ENCODE measurements around the gene FAP.

Gene FAP

DNA sequence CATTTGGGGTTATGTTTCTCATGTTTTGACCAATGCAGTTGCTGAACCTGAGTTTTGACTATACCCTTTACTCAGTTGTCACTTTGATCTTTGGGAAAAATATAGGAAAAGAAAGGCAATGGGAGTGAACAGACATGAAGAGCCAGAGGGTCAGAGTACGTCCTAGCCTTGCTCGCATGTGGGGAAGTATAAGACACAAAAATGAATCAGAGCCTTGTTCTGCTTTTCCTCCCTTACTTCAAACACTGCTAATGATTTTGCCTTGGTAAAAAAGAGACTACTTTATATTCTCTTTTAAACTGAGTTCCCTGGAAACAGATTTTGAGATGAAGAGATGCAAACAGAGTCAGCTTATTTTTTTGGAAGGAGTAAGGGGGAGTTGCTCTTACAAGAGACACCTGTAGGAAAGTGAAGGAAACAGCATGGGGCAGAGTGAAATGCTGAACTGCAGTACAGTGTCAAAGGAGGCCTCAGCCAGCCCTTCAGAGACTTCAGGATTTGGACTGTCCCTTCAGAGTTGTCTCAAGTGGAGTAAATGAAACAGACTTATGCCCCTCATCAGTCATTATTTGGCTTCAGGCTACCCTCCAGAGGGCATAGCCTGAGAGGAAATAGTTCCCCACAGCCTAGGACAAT is 11.1 kb upstream of the FAP start:
- TF ChIP-seq, protein P1, sequence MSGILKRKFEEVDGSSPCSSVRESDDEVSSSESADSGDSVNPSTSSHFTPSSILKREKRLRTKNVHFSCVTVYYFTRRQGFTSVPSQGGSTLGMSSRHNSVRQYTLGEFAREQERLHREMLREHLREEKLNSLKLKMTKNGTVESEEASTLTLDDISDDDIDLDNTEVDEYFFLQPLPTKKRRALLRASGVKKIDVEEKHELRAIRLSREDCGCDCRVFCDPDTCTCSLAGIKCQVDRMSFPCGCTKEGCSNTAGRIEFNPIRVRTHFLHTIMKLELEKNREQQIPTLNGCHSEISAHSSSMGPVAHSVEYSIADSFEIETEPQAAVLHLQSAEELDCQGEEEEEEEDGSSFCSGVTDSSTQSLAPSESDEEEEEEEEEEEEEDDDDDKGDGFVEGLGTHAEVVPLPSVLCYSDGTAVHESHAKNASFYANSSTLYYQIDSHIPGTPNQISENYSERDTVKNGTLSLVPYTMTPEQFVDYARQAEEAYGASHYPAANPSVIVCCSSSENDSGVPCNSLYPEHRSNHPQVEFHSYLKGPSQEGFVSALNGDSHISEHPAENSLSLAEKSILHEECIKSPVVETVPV (CRISPR knock-in tag; IDR thresholded peaks at IDR 0.05): no peak
- no peak for TF ChIP-seq TOX (CRISPR knock-in tag; IDR thresholded peaks at IDR 0.05; ENCODE audit: borderline replicate concordance)
- no peak for ATAC-seq

DNA sequence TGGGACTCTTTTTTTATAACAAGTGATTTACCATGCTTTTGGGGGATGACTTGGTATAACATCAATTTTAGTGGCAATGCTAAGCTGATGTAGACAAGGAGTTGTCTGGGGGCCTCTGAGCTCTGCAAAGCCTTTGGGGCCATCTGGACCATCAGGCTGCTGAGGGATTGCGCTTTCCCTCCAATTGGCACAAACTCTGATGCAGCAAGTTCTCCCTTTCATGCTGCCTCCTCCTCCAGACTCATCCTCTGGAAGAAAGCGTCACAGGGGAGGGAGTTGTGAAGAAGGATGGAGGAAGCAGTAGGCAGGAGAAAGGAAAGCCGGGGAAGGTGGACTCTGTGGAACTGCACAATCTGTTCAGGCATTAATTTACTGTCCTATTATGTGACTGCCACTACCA is 10.2 kb upstream of the FAP start:
- TF ChIP-seq ARNTL (CRISPR knock-in tag; IDR thresholded peaks at IDR 0.05; ENCODE audit: borderline replicate concordance, low read depth): no peak
- no peak for TF ChIP-seq TOX (CRISPR knock-in tag; IDR thresholded peaks at IDR 0.05; ENCODE audit: borderline replicate concordance)
- TF ChIP-seq, protein P2, sequence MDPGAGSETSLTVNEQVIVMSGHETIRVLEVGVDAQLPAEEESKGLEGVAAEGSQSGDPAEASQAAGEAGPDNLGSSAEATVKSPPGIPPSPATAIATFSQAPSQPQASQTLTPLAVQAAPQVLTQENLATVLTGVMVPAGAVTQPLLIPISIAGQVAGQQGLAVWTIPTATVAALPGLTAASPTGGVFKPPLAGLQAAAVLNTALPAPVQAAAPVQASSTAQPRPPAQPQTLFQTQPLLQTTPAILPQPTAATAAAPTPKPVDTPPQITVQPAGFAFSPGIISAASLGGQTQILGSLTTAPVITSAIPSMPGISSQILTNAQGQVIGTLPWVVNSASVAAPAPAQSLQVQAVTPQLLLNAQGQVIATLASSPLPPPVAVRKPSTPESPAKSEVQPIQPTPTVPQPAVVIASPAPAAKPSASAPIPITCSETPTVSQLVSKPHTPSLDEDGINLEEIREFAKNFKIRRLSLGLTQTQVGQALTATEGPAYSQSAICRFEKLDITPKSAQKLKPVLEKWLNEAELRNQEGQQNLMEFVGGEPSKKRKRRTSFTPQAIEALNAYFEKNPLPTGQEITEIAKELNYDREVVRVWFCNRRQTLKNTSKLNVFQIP (CRISPR knock-in tag; IDR thresholded peaks at IDR 0.05; ENCODE audit: borderline replicate concordance, low read depth): no peak
- no peak for TF ChIP-seq ZNF565 (CRISPR knock-in tag; conservative IDR thresholded peaks at IDR 0.05; ENCODE audit: low read depth)
- no peak for TF ChIP-seq GLIS3 (CRISPR knock-in tag; IDR thresholded peaks at IDR 0.05)
- TF ChIP-seq ZNF70 (CRISPR knock-in tag; IDR thresholded peaks at IDR 0.05): no peak
- TF ChIP-seq TCF4 (CRISPR knock-in tag; IDR thresholded peaks at IDR 0.05; ENCODE audit: borderline replicate concordance): no peak
- TF ChIP-seq, protein P1 (CRISPR knock-in tag; IDR thresholded peaks at IDR 0.05): no peak
- no peak for TF ChIP-seq ZC3H10 (CRISPR knock-in tag; IDR thresholded peaks at IDR 0.05)
- no peak for TF ChIP-seq SNAI2 (CRISPR knock-in tag; IDR thresholded peaks at IDR 0.05)
- TF ChIP-seq BACH2 (CRISPR knock-in tag; IDR thresholded peaks at IDR 0.05; ENCODE audit: borderline replicate concordance): no peak
- TF ChIP-seq ISL1 (CRISPR knock-in tag; IDR thresholded peaks at IDR 0.05): no peak
- TF ChIP-seq OSR1 (CRISPR knock-in tag; IDR thresholded peaks at IDR 0.05): no peak
- TF ChIP-seq, protein P3, sequence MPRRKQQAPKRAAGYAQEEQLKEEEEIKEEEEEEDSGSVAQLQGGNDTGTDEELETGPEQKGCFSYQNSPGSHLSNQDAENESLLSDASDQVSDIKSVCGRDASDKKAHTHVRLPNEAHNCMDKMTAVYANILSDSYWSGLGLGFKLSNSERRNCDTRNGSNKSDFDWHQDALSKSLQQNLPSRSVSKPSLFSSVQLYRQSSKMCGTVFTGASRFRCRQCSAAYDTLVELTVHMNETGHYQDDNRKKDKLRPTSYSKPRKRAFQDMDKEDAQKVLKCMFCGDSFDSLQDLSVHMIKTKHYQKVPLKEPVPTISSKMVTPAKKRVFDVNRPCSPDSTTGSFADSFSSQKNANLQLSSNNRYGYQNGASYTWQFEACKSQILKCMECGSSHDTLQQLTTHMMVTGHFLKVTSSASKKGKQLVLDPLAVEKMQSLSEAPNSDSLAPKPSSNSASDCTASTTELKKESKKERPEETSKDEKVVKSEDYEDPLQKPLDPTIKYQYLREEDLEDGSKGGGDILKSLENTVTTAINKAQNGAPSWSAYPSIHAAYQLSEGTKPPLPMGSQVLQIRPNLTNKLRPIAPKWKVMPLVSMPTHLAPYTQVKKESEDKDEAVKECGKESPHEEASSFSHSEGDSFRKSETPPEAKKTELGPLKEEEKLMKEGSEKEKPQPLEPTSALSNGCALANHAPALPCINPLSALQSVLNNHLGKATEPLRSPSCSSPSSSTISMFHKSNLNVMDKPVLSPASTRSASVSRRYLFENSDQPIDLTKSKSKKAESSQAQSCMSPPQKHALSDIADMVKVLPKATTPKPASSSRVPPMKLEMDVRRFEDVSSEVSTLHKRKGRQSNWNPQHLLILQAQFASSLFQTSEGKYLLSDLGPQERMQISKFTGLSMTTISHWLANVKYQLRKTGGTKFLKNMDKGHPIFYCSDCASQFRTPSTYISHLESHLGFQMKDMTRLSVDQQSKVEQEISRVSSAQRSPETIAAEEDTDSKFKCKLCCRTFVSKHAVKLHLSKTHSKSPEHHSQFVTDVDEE (CRISPR knock-in tag; IDR thresholded peaks at IDR 0.05): no peak
- TF ChIP-seq, protein P4, sequence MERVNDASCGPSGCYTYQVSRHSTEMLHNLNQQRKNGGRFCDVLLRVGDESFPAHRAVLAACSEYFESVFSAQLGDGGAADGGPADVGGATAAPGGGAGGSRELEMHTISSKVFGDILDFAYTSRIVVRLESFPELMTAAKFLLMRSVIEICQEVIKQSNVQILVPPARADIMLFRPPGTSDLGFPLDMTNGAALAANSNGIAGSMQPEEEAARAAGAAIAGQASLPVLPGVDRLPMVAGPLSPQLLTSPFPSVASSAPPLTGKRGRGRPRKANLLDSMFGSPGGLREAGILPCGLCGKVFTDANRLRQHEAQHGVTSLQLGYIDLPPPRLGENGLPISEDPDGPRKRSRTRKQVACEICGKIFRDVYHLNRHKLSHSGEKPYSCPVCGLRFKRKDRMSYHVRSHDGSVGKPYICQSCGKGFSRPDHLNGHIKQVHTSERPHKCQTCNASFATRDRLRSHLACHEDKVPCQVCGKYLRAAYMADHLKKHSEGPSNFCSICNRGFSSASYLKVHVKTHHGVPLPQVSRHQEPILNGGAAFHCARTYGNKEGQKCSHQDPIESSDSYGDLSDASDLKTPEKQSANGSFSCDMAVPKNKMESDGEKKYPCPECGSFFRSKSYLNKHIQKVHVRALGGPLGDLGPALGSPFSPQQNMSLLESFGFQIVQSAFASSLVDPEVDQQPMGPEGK (CRISPR knock-in tag; IDR thresholded peaks at IDR 0.05; ENCODE audit: borderline replicate concordance): no peak
- TF ChIP-seq, protein P5, sequence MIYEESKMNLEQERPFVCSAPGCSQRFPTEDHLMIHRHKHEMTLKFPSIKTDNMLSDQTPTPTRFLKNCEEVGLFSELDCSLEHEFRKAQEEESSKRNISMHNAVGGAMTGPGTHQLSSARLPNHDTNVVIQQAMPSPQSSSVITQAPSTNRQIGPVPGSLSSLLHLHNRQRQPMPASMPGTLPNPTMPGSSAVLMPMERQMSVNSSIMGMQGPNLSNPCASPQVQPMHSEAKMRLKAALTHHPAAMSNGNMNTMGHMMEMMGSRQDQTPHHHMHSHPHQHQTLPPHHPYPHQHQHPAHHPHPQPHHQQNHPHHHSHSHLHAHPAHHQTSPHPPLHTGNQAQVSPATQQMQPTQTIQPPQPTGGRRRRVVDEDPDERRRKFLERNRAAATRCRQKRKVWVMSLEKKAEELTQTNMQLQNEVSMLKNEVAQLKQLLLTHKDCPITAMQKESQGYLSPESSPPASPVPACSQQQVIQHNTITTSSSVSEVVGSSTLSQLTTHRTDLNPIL (CRISPR knock-in tag; IDR thresholded peaks at IDR 0.05; ENCODE audit: low read depth): no peak
- TF ChIP-seq ZNF8 (CRISPR knock-in tag; IDR thresholded peaks at IDR 0.05): no peak
- no peak for TF ChIP-seq RARB (CRISPR knock-in tag; IDR thresholded peaks at IDR 0.05)
- TF ChIP-seq ZFP30 (CRISPR knock-in tag; IDR thresholded peaks at IDR 0.05): no peak
- no peak for TF ChIP-seq PPARA (CRISPR knock-in tag; IDR thresholded peaks at IDR 0.05; ENCODE audit: borderline replicate concordance)
- ATAC-seq: no peak

All from SK-N-SH treated with all-trans-retinoic acid at 6 μM for 48 hours (cell line).